SU-DHL-6 (cell line): ENCODE data around the gene PSMB8.
"Not testable (repeated sequence)": the region's sequence is repeated elsewhere in the genome, so short reads cannot be mapped to it uniquely, and the experiment has no call there.

ENCODE experiments used
- H2AFZ ChIP-seq: fragments of 200-600 bp; sonication (generic); 2 replicates; pipeline ENCODE4 v1.6.1; 2014; ENCODE audit warnings: low read depth, mild to moderate bottlenecking, moderate library complexity, mixed read lengths, antibody characterized with exemption, low read length; ENCODE audit not compliant: severe bottlenecking
- H3F3A ChIP-seq: fragments of 200-600 bp; shearing (Covaris generic); 2 replicates; pipeline ENCODE4 v1.6.0; 2016; ENCODE audit warnings: antibody characterized with exemption, mild to moderate bottlenecking; ENCODE audit not compliant: insufficient read depth
- H3K27ac ChIP-seq: fragments of 200-600 bp; sonication (generic); 2 replicates; pipeline ENCODE4 v1.5.1; 2016; ENCODE audit warnings: low read depth, mild to moderate bottlenecking, low read length, moderate library complexity, mixed read lengths
- H3K27me3 ChIP-seq: fragments of 200-600 bp; sonication (generic), shearing (Covaris generic); 2 replicates; pipeline ENCODE4 v1.6.0; 2014; ENCODE audit warnings: mild to moderate bottlenecking, low read length
- H3K36me3 ChIP-seq: fragments of 200-600 bp; sonication (generic); 2 replicates; pipeline ENCODE4 v1.6.1; 2014; ENCODE audit warnings: mild to moderate bottlenecking, low read length, mixed read lengths
- H3K4me2 ChIP-seq: fragments of 300-600, 200-600 bp; shearing (Covaris generic), sonication (generic); 2 replicates; pipeline ENCODE4 v1.6.0; 2014; ENCODE audit warnings: low read length, low read depth, mild to moderate bottlenecking; ENCODE audit not compliant: poor library complexity, severe bottlenecking
- H3K4me3 ChIP-seq: fragments of 200-600 bp; sonication (generic); 2 replicates; pipeline ENCODE4 v1.5.1; 2014; ENCODE audit warnings: antibody characterized with exemption, low read length, mild to moderate bottlenecking, mixed read lengths; ENCODE audit not compliant: insufficient read depth, poor library complexity, severe bottlenecking
- H3K79me2 ChIP-seq: fragments of 200-600 bp; sonication (generic); 2 replicates; pipeline ENCODE4 v1.6.1; 2014; ENCODE audit warnings: mild to moderate bottlenecking, low read length, moderate library complexity; ENCODE audit not compliant: insufficient read depth
- H3K9ac ChIP-seq: fragments of 200-600 bp; sonication (generic); 2 replicates; pipeline ENCODE4 v1.7.0; 2014; ENCODE audit warnings: mild to moderate bottlenecking, low read length
- H3K9me2 ChIP-seq: fragments of 200-600 bp; sonication (generic); replicated peaks from 2 replicates; pipeline ENCODE4 v1.6.1; 2014; ENCODE audit warnings: low read length; ENCODE audit not compliant: insufficient read depth
- H3K9me3 ChIP-seq: fragments of 200-600 bp; sonication (generic); 2 replicates; pipeline ENCODE4 v1.6.1; 2014; ENCODE audit warnings: low read length, mixed read lengths; ENCODE audit not compliant: insufficient read depth
- H4K20me1 ChIP-seq: fragments of 200-600 bp; sonication (generic); 2 replicates; pipeline ENCODE4 v1.6.1; 2014; ENCODE audit warnings: low read depth, mild to moderate bottlenecking, antibody characterized with exemption, low read length, moderate library complexity, mixed read lengths
- EZH2phosphoT487 ChIP-seq: fragments of 200-600 bp; sonication (generic), shearing (Covaris generic); conservative IDR thresholded peaks from 2 replicates; pipeline ENCODE4 v1.6.1; 2018; ENCODE audit warnings: mild to moderate bottlenecking, antibody characterized with exemption, low read length, moderate library complexity, mixed read lengths
- TF ChIP-seq, protein P1 (sequence below): fragments of 200-600 bp; sonication (generic); IDR thresholded peaks from one replicate; pipeline ENCODE4 v1.5.1; 2017; ENCODE audit warnings: antibody characterized with exemption, mild to moderate bottlenecking, low read length, moderate library complexity; ENCODE audit not compliant: insufficient read depth, poor library complexity, severe bottlenecking

Gene PSMB8

DNA sequence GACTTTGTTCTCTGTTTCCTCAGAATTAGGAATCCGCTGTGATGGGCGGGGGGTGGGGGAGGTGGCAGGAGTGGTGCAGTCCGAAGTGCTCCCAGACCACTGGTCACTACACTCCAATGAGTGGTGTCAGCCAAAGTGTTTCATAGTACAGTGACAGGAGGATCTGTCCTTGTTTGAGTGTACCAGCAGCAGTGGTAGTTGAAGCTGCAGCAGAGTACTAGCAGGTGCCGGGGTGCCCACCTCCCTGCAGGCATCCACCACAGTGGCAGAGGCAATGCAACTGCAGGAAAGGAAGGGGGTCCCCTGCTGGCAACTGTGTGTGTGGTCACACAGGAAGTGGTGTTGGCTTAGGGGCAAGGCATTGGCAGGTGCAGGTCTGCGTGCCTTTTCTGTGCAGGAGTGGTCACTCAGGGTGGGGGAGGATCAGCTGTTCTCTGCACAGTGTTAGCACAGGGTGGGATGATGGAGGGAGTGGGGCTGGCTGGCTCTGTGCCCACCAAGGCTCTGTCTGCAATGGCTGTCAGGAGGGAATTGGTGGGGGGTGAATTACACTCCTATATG lies 36.7 kb downstream of the PSMB8 start:
- H4K20me1 ChIP-seq = no peaks in the 10 kb centered on the region
- no peaks in the 10 kb centered on the region for H3K27me3 ChIP-seq
- no peak overlapping the region for H3K9ac ChIP-seq
- no peaks in the 10 kb centered on the region for H3K79me2 ChIP-seq
- H3K9me2 ChIP-seq = no peaks in the 10 kb centered on the region
- H3K9me3 ChIP-seq = no peaks in the 10 kb centered on the region
- H3K36me3 ChIP-seq = 0 out of 2 replicates have a peak, but pooled peaks cover 3% of the 10 kb centered on the region
- no peak for TF ChIP-seq EZH2phosphoT487
- TF ChIP-seq, protein P1, sequence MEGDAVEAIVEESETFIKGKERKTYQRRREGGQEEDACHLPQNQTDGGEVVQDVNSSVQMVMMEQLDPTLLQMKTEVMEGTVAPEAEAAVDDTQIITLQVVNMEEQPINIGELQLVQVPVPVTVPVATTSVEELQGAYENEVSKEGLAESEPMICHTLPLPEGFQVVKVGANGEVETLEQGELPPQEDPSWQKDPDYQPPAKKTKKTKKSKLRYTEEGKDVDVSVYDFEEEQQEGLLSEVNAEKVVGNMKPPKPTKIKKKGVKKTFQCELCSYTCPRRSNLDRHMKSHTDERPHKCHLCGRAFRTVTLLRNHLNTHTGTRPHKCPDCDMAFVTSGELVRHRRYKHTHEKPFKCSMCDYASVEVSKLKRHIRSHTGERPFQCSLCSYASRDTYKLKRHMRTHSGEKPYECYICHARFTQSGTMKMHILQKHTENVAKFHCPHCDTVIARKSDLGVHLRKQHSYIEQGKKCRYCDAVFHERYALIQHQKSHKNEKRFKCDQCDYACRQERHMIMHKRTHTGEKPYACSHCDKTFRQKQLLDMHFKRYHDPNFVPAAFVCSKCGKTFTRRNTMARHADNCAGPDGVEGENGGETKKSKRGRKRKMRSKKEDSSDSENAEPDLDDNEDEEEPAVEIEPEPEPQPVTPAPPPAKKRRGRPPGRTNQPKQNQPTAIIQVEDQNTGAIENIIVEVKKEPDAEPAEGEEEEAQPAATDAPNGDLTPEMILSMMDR = no peak
- H3F3A ChIP-seq = peaks cover 11% of the 10 kb centered on the region; the same call in 1 of the 2 replicates
- no peak overlapping the region for H2AFZ ChIP-seq
- no peak overlapping the region for H3K4me2 ChIP-seq
- no peak overlapping the region for H3K4me3 ChIP-seq
- H3K27ac ChIP-seq = no peak overlapping the region

DNA sequence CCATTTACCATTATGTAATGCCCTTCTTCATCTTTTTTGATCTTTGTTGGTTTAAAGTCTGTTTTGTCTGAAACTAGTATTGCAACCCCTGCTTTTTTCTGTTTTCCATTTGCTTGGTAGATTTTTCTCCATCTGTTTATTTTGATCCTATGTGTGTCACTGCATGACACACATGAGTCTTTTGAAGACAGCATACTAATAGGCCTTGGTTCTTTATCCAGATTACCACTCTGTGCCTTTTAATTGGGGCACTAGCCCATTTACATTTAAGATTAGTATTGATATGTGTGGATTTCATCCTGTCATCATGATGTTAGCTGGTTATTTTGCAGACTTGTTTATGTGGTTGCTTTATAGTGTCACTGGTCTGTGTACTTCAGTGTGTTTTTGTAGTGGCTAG lies 38.4 kb downstream of the PSMB8 start:
- H3K27me3 ChIP-seq, H3K79me2 ChIP-seq: not testable (repeated sequence)
- H3F3A ChIP-seq = peaks cover 11% of the 10 kb centered on the region; the same call in 1 of the 2 replicates

DNA sequence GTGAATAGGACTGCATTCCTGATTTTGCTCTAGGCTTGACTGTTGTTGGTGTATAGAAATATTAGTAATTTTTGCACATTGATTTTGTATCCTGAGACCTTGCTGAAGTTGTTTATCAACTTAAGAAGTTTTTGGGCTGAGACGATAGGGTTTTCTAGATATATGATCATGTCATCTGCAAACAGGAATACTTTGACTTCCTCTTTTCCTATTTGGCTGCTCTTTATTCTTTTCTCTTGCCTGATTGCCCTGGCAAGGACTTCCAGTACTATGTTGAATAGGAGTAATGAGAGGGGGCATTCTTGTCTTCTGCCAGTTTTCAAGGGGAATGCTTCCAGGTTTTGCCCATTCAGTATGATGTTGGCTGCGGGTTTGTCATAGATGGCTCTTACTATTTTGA lies 40.4 kb downstream of the PSMB8 start:
- H3K27me3 ChIP-seq = no peaks in the 10 kb centered on the region
- H3K27ac ChIP-seq = no peak overlapping the region
- no peak overlapping the region for H3K4me3 ChIP-seq
- no peaks in the 10 kb centered on the region for H3F3A ChIP-seq
- H2AFZ ChIP-seq = no peak overlapping the region
- H3K36me3 ChIP-seq = no peaks in the 10 kb centered on the region
- no peaks in the 10 kb centered on the region for H3K79me2 ChIP-seq
- H3K9me3 ChIP-seq = peaks cover 6% of the 10 kb centered on the region; the same call in 1 of the 2 replicates
- H3K9me2 ChIP-seq = no peaks in the 10 kb centered on the region
- H4K20me1 ChIP-seq = no peaks in the 10 kb centered on the region
- no peak overlapping the region for H3K9ac ChIP-seq
- no peak overlapping the region for H3K4me2 ChIP-seq
- TF ChIP-seq, protein P1 = no peak
- TF ChIP-seq EZH2phosphoT487 = no peak

More for the DNA sequence above, 38.4 kb downstream of the PSMB8 start:
- not testable (repeated sequence) for H3K9me2 ChIP-seq, H3K9me3 ChIP-seq, H3K27ac ChIP-seq, H2AFZ ChIP-seq, H3K9ac ChIP-seq, H3K4me2 ChIP-seq, H4K20me1 ChIP-seq, H3K4me3 ChIP-seq, H3K36me3 ChIP-seq

DNA sequence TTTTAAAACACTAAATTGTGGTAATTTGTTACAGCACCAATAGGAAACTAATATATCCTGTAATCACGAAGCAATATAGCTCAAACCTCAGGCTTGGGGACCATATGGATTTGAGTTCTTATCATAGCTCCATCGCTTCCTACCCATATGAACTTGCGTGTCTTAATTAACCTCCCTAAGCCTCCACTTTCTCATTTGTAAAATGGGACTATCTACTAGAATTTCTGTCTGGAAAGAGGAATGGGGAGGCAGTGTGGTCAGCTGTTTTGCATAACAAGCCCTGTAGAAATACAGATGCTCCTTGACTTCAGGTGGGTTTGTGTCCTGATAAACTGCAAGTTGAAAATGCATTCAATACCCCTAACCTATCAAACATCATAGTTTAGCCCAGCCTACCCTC lies 44.1 kb downstream of the PSMB8 start:
- Histone ChIP-seq H3K79me2 (no peaks in the 10 kb centered on the region), H3K36me3 (no peaks in the 10 kb centered on the region), H3F3A (no peaks in the 10 kb centered on the region), H4K20me1 (no peaks in the 10 kb centered on the region), H3K9me2 (no peaks in the 10 kb centered on the region), H3K9me3 (peaks cover 6% of the 10 kb centered on the region; the same call in 1 of the 2 replicates), H3K27me3 (no peaks in the 10 kb centered on the region), H3K9ac (no peak overlapping the region), H3K27ac (no peak overlapping the region), H3K4me3 (no peak overlapping the region), H2AFZ (no peak overlapping the region), H3K4me2 (no peak overlapping the region)
- TF ChIP-seq EZH2phosphoT487 = no peak
- TF ChIP-seq, protein P1 = no peak
